Memory B cell (primary cell): Measurements from ENCODE around the gene GANAB.
A peak's percentile ranks its signal among the peaks of the same experiment; 100 is the strongest.
"Not testable (repeated sequence)": the region's sequence is repeated elsewhere in the genome, so short reads cannot be mapped to it uniquely, and the experiment has no call there.

Experiments
- ATAC-seq: fragments of 150-1000 bp; cut with Tn5 transposase; 2 replicates; pipeline ENCODE4 v1.10.0; 2021; ENCODE audit warnings: low read depth, mild to moderate bottlenecking, moderate library complexity
- DNase-seq, 2 donors: peaks; one replicate each; pipeline ENCODE4 v3.0.0; 2022; ENCODE audit warnings: low spot score in 2 of 2
- H3K27ac Mint-ChIP-seq: one replicate; pipeline ENCODE4 v1.8.0; 2022; ENCODE audit warnings: mild to moderate bottlenecking, moderate library complexity, mixed read lengths
- H3K27me3 Mint-ChIP-seq: one replicate; pipeline ENCODE4 v1.8.0; 2022; ENCODE audit warnings: mixed read lengths
- H3K36me3 Mint-ChIP-seq: one replicate; pipeline ENCODE4 v1.8.0; 2022; ENCODE audit warnings: mild to moderate bottlenecking, mixed read lengths
- H3K4me1 Mint-ChIP-seq: one replicate; pipeline ENCODE4 v1.8.0; 2022; ENCODE audit warnings: mixed read lengths
- H3K4me3 Mint-ChIP-seq: one replicate; pipeline ENCODE4 v1.8.0; 2022; ENCODE audit warnings: mild to moderate bottlenecking, moderate library complexity, mixed read lengths
- H3K9me3 Mint-ChIP-seq: one replicate; pipeline ENCODE4 v1.8.0; 2022; ENCODE audit warnings: mixed read lengths

GANAB gene

GRCh38 chr11:62593434-62594044 is 52.9 kb downstream of the GANAB start:
- Mint-ChIP-seq H3K27me3 (no peaks in the 10 kb centered on the region), H3K4me1 (peaks cover 30% of the 10 kb centered on the region), H3K27ac (no peak overlapping the region), H3K4me3 (peak overlapping the region; percentile 59), H3K9me3 (no peaks in the 10 kb centered on the region), H3K36me3 (peaks cover 34% of the 10 kb centered on the region)
- ATAC-seq (no peak), DNase-seq (peak; percentile 52 to 54)

- Mint-ChIP-seq H3K9me3 (no peaks in the 10 kb centered on the region), H3K27ac (no peak overlapping the region)
- ATAC-seq = no peak
Measured at GRCh38 chr11:62592989-62593421, 53.4 kb downstream of the GANAB start.

GRCh38 chr11:62592146-62592815 is 54.1 kb downstream of the GANAB start:
- no peak for DNase-seq
- no peak for ATAC-seq
- peaks cover 23% of the 10 kb centered on the region for H3K36me3 Mint-ChIP-seq
- H3K9me3 Mint-ChIP-seq = no peaks in the 10 kb centered on the region
- peak overlapping the region; percentile 88 for H3K4me3 Mint-ChIP-seq
- peaks cover 21% of the 10 kb centered on the region for H3K4me1 Mint-ChIP-seq
- H3K27ac Mint-ChIP-seq = peak overlapping the region; percentile 93
- no peaks in the 10 kb centered on the region for H3K27me3 Mint-ChIP-seq

More at GRCh38 chr11:62592989-62593421, 53.4 kb downstream of the GANAB start:
- no peak overlapping the region for H3K4me3 Mint-ChIP-seq
- H3K4me1 Mint-ChIP-seq = peaks cover 25% of the 10 kb centered on the region
- no peaks in the 10 kb centered on the region for H3K27me3 Mint-ChIP-seq
- H3K36me3 Mint-ChIP-seq = peaks cover 30% of the 10 kb centered on the region
- no peak for DNase-seq

DNA sequence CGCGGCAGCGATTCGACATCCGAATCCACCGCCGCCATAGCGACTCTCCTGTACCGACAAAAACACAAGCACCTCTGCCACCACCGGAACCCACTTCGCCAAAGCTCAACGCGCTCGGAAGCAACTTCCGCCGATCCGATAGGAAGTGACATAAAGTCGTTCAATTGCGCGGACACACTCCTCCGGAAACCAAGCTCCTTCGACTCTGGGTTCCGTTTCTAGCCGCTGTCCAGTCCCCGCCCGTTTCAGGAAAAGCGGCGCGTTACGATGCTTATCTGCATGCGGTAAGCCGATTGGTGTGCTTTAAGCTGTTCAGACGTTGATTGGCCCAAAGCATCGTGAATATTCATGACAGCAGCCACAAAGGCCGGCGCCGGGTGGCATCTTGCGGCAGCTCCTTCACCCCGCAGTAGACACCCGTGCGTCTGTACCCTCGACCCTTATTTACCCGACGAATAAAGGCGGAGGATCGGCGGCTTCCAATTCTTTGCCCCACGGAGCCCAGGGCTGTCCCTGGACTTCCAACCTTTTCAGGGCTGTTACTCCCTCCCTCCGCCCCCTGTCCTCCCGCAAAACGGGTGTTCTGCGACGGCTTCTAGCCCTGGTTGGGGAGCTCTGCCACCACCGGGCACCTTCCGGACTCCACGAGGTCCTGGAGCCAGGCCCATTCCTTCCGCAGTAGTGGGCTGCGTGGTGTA is 54.8 kb downstream of the GANAB start, which contains the start of gene TUT1:
TSS of gene TUT1 (minus strand) at position 76 of the 698 bp plus-strand sequence. CDS start at position 38, 38 bp downstream.
- DNase-seq = peak; percentile 88 to 94
- Mint-ChIP-seq H3K9me3 (no peaks in the 10 kb centered on the region), H3K4me3 (peak within 1 kb of the TSS; percentile 88), H3K27me3 (no peaks in the 10 kb centered on the region), H3K36me3 (peaks cover 20% of the 10 kb centered on the region), H3K27ac (peak within 1 kb of the TSS; percentile 93), H3K4me1 (peaks cover 19% of the 10 kb centered on the region)
- ATAC-seq = peak; percentile 86

- peaks cover 7% of the 10 kb centered on the region for H3K36me3 Mint-ChIP-seq
- H3K27ac Mint-ChIP-seq = no peak overlapping the region
Measured at GRCh38 chr11:62588966-62589637, 57.3 kb downstream of the GANAB start.

GRCh38 chr11:62585356-62585755 is 61.1 kb downstream of the GANAB start:
- not testable (repeated sequence) for H3K4me1 Mint-ChIP-seq, H3K4me3 Mint-ChIP-seq, DNase-seq, H3K9me3 Mint-ChIP-seq, H3K27me3 Mint-ChIP-seq, H3K36me3 Mint-ChIP-seq, ATAC-seq, H3K27ac Mint-ChIP-seq

More at GRCh38 chr11:62588966-62589637, 57.3 kb downstream of the GANAB start:
- Mint-ChIP-seq H3K4me1 (peaks cover 19% of the 10 kb centered on the region), H3K4me3 (no peak overlapping the region), H3K27me3 (no peaks in the 10 kb centered on the region), H3K9me3 (no peaks in the 10 kb centered on the region)
- DNase-seq = no peak
- ATAC-seq = no peak

DNA sequence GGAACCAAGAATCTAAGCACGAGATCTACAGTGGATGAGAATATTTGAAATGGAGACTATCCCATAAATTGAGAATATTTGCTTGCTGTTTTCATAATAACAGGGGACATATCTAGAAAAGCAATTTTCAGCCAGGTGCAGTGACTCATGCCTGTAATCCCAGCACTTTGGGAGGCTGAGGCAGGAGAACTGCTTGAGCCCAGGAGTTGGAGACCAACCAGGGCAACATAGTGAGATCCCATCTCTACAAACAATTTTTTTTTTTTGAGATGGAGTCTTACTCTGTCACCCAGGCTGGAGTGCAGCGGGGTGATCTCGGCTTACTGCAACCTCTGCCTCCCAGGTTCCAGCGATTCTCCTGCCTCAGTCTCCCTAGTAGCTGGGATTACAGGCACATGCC is 64.7 kb downstream of the GANAB start:
- not testable (repeated sequence) for ATAC-seq, H3K4me3 Mint-ChIP-seq, H3K27ac Mint-ChIP-seq, H3K27me3 Mint-ChIP-seq, H3K4me1 Mint-ChIP-seq, DNase-seq, H3K9me3 Mint-ChIP-seq
- peaks cover 18% of the 10 kb centered on the region for H3K36me3 Mint-ChIP-seq

DNA sequence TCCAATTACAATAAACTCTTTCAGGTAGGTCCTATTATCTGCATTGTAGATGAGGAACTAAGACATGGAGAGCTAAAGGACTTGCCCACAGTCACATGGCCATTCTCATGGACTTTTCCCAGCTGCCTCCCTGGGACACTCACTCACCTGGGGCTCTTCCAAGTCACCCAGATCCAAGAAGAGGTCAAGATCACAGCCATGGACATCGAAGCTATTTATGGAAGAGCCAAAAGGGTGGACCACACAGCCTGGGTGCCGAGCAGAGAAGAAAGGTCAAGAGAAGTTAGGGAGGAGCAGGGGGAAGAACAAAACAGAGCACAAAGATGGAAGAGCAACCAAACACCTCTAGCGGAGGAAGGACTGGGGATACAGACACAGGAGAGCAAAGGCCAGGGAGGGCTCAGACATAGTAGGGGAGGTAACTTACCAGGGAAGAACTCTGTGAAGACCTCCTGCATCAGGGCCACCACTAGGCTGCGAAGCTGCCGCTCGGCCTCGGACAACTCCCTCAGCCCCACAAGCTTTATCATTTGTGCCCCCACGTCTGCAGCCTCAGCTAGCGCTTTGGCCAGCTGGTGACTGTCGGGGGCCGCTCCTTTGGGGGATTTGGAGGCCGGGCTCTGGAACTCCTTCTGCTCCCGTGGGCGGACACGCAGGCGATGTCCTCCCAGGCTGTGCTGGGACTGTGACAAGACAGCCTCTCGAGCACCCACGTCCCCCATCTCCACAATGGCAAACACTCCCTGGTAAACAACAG is 65.3 kb downstream of the GANAB start:
- H3K27ac Mint-ChIP-seq = no peak overlapping the region

GRCh38 chr11:62579252-62579651 is 67.2 kb downstream of the GANAB start:
- no peak overlapping the region for H3K4me3 Mint-ChIP-seq
- H3K9me3 Mint-ChIP-seq = no peaks in the 10 kb centered on the region
- DNase-seq (no peak), ATAC-seq (no peak)
- no peaks in the 10 kb centered on the region for H3K27me3 Mint-ChIP-seq
- no peak overlapping the region for H3K27ac Mint-ChIP-seq
- peaks cover 14% of the 10 kb centered on the region for H3K4me1 Mint-ChIP-seq
- peaks cover 21% of the 10 kb centered on the region for H3K36me3 Mint-ChIP-seq

More for the DNA sequence above, 65.3 kb downstream of the GANAB start:
- no peak for DNase-seq
- peaks cover 6% of the 10 kb centered on the region for H3K4me1 Mint-ChIP-seq
- no peak overlapping the region for H3K4me3 Mint-ChIP-seq
- no peaks in the 10 kb centered on the region for H3K9me3 Mint-ChIP-seq
- H3K36me3 Mint-ChIP-seq = peaks cover 21% of the 10 kb centered on the region
- no peaks in the 10 kb centered on the region for H3K27me3 Mint-ChIP-seq
- ATAC-seq = no peak

GRCh38 chr11:62578541-62578940 is 67.9 kb downstream of the GANAB start:
- H3K27me3 Mint-ChIP-seq = no peaks in the 10 kb centered on the region
- peaks cover 14% of the 10 kb centered on the region for H3K4me1 Mint-ChIP-seq
- DNase-seq (no peak), ATAC-seq (no peak)
- H3K27ac Mint-ChIP-seq = no peak overlapping the region
- H3K9me3 Mint-ChIP-seq = no peaks in the 10 kb centered on the region
- H3K36me3 Mint-ChIP-seq = peaks cover 21% of the 10 kb centered on the region
- no peak overlapping the region for H3K4me3 Mint-ChIP-seq

DNA sequence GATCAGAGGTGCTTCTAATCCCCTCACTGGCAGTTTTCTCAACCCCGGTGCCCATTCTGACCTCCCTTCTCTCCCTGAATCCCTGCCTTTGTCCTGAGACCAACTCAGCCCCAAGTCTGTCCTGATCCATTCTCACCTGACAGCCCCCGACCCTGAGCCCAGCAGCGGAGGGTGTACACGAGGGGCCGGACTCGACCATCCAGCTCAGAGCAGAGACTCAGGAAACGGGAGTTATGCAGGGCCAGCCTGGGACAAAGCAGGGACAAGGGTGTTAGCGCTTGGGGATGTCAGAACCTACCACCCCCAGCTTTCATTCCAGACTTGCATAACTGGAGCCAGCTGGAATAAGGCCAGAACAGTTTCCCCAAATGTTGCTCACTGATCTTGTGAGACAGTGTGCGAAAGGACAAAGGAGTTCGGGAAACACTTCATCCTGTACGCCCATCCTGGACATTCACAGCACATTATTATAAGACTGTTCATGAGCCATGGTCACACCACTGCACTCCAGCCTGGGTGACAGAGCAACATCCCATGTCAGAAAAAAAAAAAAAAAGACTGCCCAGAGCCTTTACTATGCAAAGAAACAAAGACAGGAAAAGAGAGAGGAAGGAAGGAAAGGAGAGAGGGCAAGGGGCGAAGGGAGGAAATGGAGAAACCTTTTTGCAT is 69.2 kb downstream of the GANAB start:
- peak overlapping the region; percentile 86 for H3K27ac Mint-ChIP-seq
- ATAC-seq (no peak), DNase-seq (no peak)
- no peaks in the 10 kb centered on the region for H3K27me3 Mint-ChIP-seq
- H3K9me3 Mint-ChIP-seq = no peaks in the 10 kb centered on the region
- peaks cover 25% of the 10 kb centered on the region for H3K36me3 Mint-ChIP-seq
- H3K4me3 Mint-ChIP-seq = no peak overlapping the region
- H3K4me1 Mint-ChIP-seq = peaks cover 20% of the 10 kb centered on the region

- H3K36me3 Mint-ChIP-seq = peaks cover 35% of the 10 kb centered on the region
Measured at GRCh38 chr11:62575837-62576236, 70.6 kb downstream of the GANAB start.

GRCh38 chr11:62575156-62575555 is 71.3 kb downstream of the GANAB start:
- Mint-ChIP-seq H3K36me3 (peaks cover 37% of the 10 kb centered on the region), H3K4me1 (peaks cover 31% of the 10 kb centered on the region)
- no peak for DNase-seq

More at GRCh38 chr11:62575837-62576236, 70.6 kb downstream of the GANAB start:
- no peak for ATAC-seq
- no peaks in the 10 kb centered on the region for H3K27me3 Mint-ChIP-seq
- no peak overlapping the region for H3K27ac Mint-ChIP-seq
- H3K4me3 Mint-ChIP-seq = no peak overlapping the region
- H3K4me1 Mint-ChIP-seq = peaks cover 27% of the 10 kb centered on the region
- no peaks in the 10 kb centered on the region for H3K9me3 Mint-ChIP-seq
- DNase-seq = no peak

More at GRCh38 chr11:62575156-62575555, 71.3 kb downstream of the GANAB start:
- no peaks in the 10 kb centered on the region for H3K27me3 Mint-ChIP-seq
- H3K4me3 Mint-ChIP-seq = peak overlapping the region; percentile 93
- H3K27ac Mint-ChIP-seq = no peak overlapping the region
- H3K9me3 Mint-ChIP-seq = no peaks in the 10 kb centered on the region
- no peak for ATAC-seq
